Psoas muscle (tissue), 8 donors: ENCODE data around the gene PFKM. TPM values are rescaled to one million over a fixed set of nuclear protein-coding genes. Genes with fewer than 3 reads are reported as not detected.

Experiments used
- ATAC-seq, 4 donors: fragments of 200-7000 bp; cut with Tn5 transposase; one replicate each; pipeline ENCODE4 v1.9.1; 2020; ENCODE audit warnings: moderate library complexity in 3 of 4, mild to moderate bottlenecking in 2 of 4
- DNase-seq, 2 donors: peaks; one replicate each; pipeline ENCODE4 v3.0.0-alpha.2; 2020
- H3K27ac ChIP-seq: fragments of 200-600 bp; one replicate; pipeline ENCODE4 v1.8.0; 2022
- H3K27me3 ChIP-seq, 3 donors: fragments of 200-600 bp in 1 of 3; one replicate each; pipeline versions ENCODE4 v1.6.1 to v1.8.0; 2013 to 2022; ENCODE audit warnings: low read length in 2 of 3, mild to moderate bottlenecking in 2 of 3, moderate library complexity in 1 of 3; ENCODE audit not compliant: insufficient read depth in 3 of 3
- H3K36me3 ChIP-seq, 2 donors: fragments of 200-600 bp in 1 of 2; one replicate each; pipeline versions ENCODE4 v1.6.1 to v1.8.0; 2013 to 2022; ENCODE audit warnings: low read depth in 1 of 2, mild to moderate bottlenecking in 1 of 2, moderate library complexity in 1 of 2; ENCODE audit not compliant: insufficient read depth in 1 of 2
- H3K4me1 ChIP-seq: fragments of 200-600 bp; one replicate; pipeline ENCODE4 v1.8.0; 2022
- H3K4me3 ChIP-seq: fragments of 200-600 bp; one replicate; pipeline ENCODE4 v1.8.0; 2022; ENCODE audit warnings: mild to moderate bottlenecking
- H3K9me3 ChIP-seq: fragments of 200-600 bp; one replicate; pipeline ENCODE4 v1.8.0; 2022
- CTCF ChIP-seq: fragments of 200-600 bp; IDR thresholded peaks from one replicate; pipeline ENCODE4 v1.8.0; 2022; ENCODE audit warnings: antibody characterized with exemption
- WGBS, 3 donors: extraction: QIAGEN DNeasy Blood & Tissue Kit; methylation state at CpG; one replicate each; pipeline versions ENCODE4 v1.1.6 to v1.1.7; 2013; 5-methylcytosine and 5-hydroxymethylcytosine counted together
- intact Hi-C, 2 donors: fragments of 100-400 bp; cut with DNase I; formaldehyde crosslinking; loops; one replicate each; pipeline versions ENCODE4 v1.11.0 to v1.14.2; 2022
- polyA plus RNA-seq, 3 donors: library from polyadenylated mRNA; stranded (reverse); fragments of 200-250 nt; gene quantifications; one replicate each; pipeline ENCODE4 v1.2.3, GENCODE V29; 2013
- total RNA-seq, 4 donors: library from RNA; stranded (reverse); fragmentation: NEBNext Ultra II Directional in 2 of 4; extraction: Animal tissue kit (Norgen Biotek cat#: 25700) in 2 of 4; gene quantifications; one replicate each; pipeline versions ENCODE4 v1.2.1 to v1.2.4, GENCODE V29; 2021 to 2023
- donor health status: healthy with polysubstance abuse.
- donor health status: DM: no; HTN: no; CAD: no; lungs with moderate emphysema.
- donor health status: Bipolar disorder and iron deficiency.
- donor health status: healthy.
- donor health status: DM: yes; HTN: yes; CAD: no.
- donor health status: DM: no; HTN: no; CAD: no.
- donor health status: DM: no; HTN: no; CAD: no.
- donor health status: DM: yes; HTN: yes; CAD: no.

PFKM gene
- total and polyA plus RNA-seq, 7 donors, result 65.1 to 1,283 (median 618) TPM

GRCh38 chr12:48115957-48116356, 3.2 kb upstream of the PFKM start:
- WGBS, 3 donors, result 92 to 96% (median 93%) methylated on average over 1 of the region's 1 CpG
- DNase-seq, result no peak

DNA sequence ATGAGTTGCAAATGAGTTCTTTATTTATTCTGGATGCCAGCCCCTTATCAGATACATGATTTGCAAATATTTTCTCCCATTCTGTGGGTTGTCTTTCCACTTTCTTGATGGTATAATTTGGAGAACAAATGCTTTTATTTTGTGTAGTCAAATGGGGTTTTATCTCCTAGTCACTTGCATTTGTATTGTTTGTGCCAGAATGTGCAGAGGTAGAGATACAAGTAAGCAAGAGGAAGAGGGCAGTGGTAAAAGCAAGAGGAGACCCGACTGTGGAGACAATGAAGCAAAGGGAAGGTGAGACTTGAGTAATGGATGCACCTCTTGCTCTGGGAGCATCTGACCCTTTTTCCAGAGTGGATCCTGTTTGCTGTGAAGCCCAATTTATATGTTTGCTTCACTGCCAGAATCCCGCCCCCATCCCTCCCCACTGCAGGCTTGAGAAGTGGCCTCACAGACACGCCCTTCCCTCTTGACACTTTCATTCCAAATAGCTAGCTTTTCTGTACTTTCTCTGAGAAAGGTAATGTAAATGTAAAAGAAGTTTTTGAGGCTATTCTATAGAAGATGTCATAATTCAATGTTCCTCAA, 786 bp upstream of the PFKM start:
- peaks cover 14% of the 10 kb centered on the region for H3K4me1 ChIP-seq
- peak overlapping the region; percentile 75 for H3K4me3 ChIP-seq
- ATAC-seq (no peak), DNase-seq (no peak)
- intact Hi-C loops, result no loop called here
- 30 to 43% (median 38%) methylated on average over 3 of the region's 3 CpGs for WGBS, 3 donors
- H3K9me3 ChIP-seq, result no peaks in the 10 kb centered on the region
- H3K27me3 ChIP-seq, result no peaks in the 10 kb centered on the region
- H3K36me3 ChIP-seq, result peaks cover 0 to 10% of the 10 kb centered on the region in 2 donors
- H3K27ac ChIP-seq, result no peak overlapping the region
- TF ChIP-seq CTCF, result no peak

More at GRCh38 chr12:48115957-48116356, 3.2 kb upstream of the PFKM start:
- peaks cover 2% of the 10 kb centered on the region for H3K4me1 ChIP-seq
- no peaks in the 10 kb centered on the region for H3K9me3 ChIP-seq
- intact Hi-C loops, result no loop called here
- H3K36me3 ChIP-seq, result no peaks in the 10 kb centered on the region
- TF ChIP-seq CTCF, result no peak
- ATAC-seq, result no peak
- no peak overlapping the region for H3K4me3 ChIP-seq
- H3K27ac ChIP-seq, result no peak overlapping the region
- no peaks in the 10 kb centered on the region for H3K27me3 ChIP-seq

DNA sequence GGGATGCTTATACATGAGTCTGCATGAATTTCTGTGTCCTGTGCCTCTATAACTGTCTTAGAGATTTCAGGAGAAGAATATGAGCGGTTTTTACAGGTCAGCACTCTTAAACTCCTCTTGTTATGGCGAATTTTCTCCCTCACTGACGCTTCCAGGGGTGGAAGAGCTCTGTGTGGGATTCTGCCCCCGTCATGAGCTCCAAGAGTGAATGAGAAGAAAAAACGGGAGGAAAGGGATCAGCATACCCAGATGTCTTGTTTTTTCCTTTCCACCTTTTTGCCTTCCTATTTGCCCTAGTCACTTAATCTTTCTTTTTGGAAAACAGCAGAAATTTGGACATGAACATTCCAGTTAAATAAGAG, 651 bp downstream of the PFKM start:
- DNase-seq, result no peak
- peak; percentile 1 to 28 (median 5) for ATAC-seq
- WGBS, 3 donors, result 6 to 10% (median 7%) methylated on average over 5 of the region's 5 CpGs
- Histone ChIP-seq H3K4me1 (peaks cover 15% of the 10 kb centered on the region), H3K27me3 (no peaks in the 10 kb centered on the region), H3K27ac (peak overlapping the region; percentile 87), H3K36me3 (peaks cover 0 to 22% of the 10 kb centered on the region in 2 donors), H3K4me3 (peak overlapping the region; percentile 75), H3K9me3 (no peaks in the 10 kb centered on the region)
- no peak for TF ChIP-seq CTCF
- intact Hi-C loops, result no loop called here

DNA sequence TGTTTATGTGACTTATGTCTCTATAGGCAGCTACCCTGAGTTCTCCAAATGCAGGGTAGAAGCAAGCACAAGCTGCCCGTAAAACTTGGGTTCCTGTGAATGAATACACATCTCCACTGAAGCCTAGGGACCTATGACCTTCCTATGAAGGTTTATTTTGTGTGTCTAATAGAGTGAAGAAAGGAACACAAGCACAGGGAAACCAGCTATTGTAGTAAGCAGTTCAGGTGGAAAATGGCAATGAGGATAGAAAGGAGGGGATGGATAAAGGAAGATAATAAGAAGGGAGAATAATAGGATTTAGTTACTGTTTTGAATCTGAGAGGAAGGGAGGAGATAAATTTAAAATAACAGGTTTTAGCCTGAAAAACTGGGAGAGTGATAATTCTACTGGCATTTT, 2.4 kb downstream of the PFKM start:
- Histone ChIP-seq H3K9me3 (no peaks in the 10 kb centered on the region), H3K27me3 (no peaks in the 10 kb centered on the region), H3K4me1 (peaks cover 17% of the 10 kb centered on the region), H3K36me3 (peaks cover 0 to 29% of the 10 kb centered on the region in 2 donors), H3K27ac (peak overlapping the region; percentile 87), H3K4me3 (peak overlapping the region; percentile 75)
- ATAC-seq (no peak), DNase-seq (no peak)
- intact Hi-C loops, result no loop called here
- 52 to 72% (median 71%) methylated on average over 1 of the region's 1 CpG for WGBS, 3 donors
- TF ChIP-seq CTCF, result no peak
